SK-N-SH (cell line): ENCODE measurements around the gene COQ6.

Experiments used
- CTCF ChIP-seq: fragments of 200-600 bp; sonication (generic); IDR thresholded peaks from 2 replicates; pipeline ENCODE4 v1.6.1; 2017; ENCODE audit warnings: antibody characterized with exemption, mild to moderate bottlenecking, moderate library complexity
- ELF1 ChIP-seq: IDR thresholded peaks from 2 replicates; pipeline ENCODE4 v1.4.0; 2012
- EZH2phosphoT487 ChIP-seq: fragments of 200-600 bp; sonication (generic); IDR thresholded peaks from 2 replicates; pipeline ENCODE4 v1.6.1; 2017; ENCODE audit warnings: low read depth, mixed run types, mild to moderate bottlenecking, antibody characterized with exemption, moderate library complexity, borderline replicate concordance
- FOXJ3 ChIP-seq: sonication (generic); formaldehyde crosslinking; IDR thresholded peaks from 2 replicates; pipeline ENCODE4 v1.5.1; 2020; ENCODE audit warnings: mild to moderate bottlenecking, missing genetic modification reagents
- FOXM1 ChIP-seq: IDR thresholded peaks from 2 replicates; pipeline ENCODE4 v1.4.0; 2012; ENCODE audit warnings: low read depth, mild to moderate bottlenecking
- GATA2 ChIP-seq: sonication (generic); formaldehyde crosslinking; IDR thresholded peaks from 2 replicates; pipeline ENCODE4 v1.5.0; 2020; ENCODE audit warnings: mild to moderate bottlenecking, missing genetic modification reagents
- IRF3 ChIP-seq: fragments of 150-350 bp; IDR thresholded peaks from 2 replicates; pipeline ENCODE4 v1.6.1; 2016; ENCODE audit warnings: mild to moderate bottlenecking, low read depth, low read length
- MXI1 ChIP-seq: IDR thresholded peaks from 2 replicates; pipeline ENCODE4 v1.6.1; 2012; ENCODE audit warnings: mild to moderate bottlenecking, low read depth, low read length, improper control_type of control experiment
- POLR2AphosphoS5 ChIP-seq: IDR thresholded peaks from 2 replicates; pipeline ENCODE4 v1.6.1; 2012; ENCODE audit warnings: low read depth, low read length
- RCOR1 ChIP-seq: fragments of 150-350 bp; IDR thresholded peaks from 2 replicates; pipeline ENCODE4 v1.6.1; 2017; ENCODE audit warnings: antibody characterized with exemption, low read length
- REST ChIP-seq: IDR thresholded peaks from 2 replicates; pipeline ENCODE4 v1.6.1; 2012; ENCODE audit warnings: mild to moderate bottlenecking, low read depth, low read length, moderate library complexity
- USF1 ChIP-seq: IDR thresholded peaks from 2 replicates; pipeline ENCODE4 v1.4.0; 2012; ENCODE audit warnings: low read depth, borderline replicate concordance
- YY1 ChIP-seq: IDR thresholded peaks from 2 replicates; pipeline ENCODE4 v1.4.0; 2012; ENCODE audit warnings: low read depth, mild to moderate bottlenecking

GRCh38 chr14:73924337-73924736, 25.8 kb upstream of the COQ6 start:
- TF ChIP-seq CTCF (no peak), EZH2phosphoT487 (no peak), REST (no peak), MXI1 (no peak), ELF1 (no peak), FOXM1 (no peak), GATA2 (no peak), POLR2AphosphoS5 (no peak), USF1 (no peak), RCOR1 (no peak), YY1 (no peak), FOXJ3 (CRISPR knock-in tag) (no peak), IRF3 (no peak)
